Natural killer cell (primary cell): Measurements from ENCODE around the gene ORC1. TPM values are rescaled to one million over a fixed set of nuclear protein-coding genes. Genes with fewer than 3 reads are reported as not detected.
A peak's percentile ranks its signal among the peaks of the same experiment; 100 is the strongest.

Experiments
- ATAC-seq, 3 donors: fragments of 150-1000 bp in 2 of 3; fragments of 200-7000 bp in 1 of 3; cut with Tn5 transposase; 1 replicate in 1 of 3; 2 replicates in 2 of 3; pipeline ENCODE4 v1.10.0; 2021; ENCODE audit warnings: mild to moderate bottlenecking in 2 of 3, moderate library complexity in 2 of 3
- DNase-seq, 2 donors: peaks; one replicate each; pipeline versions ENCODE4 v3.0.0 to v3.0.0-alpha.2; 2013 to 2021; ENCODE audit warnings: mixed read lengths in 1 of 2
- H3K27ac ChIP-seq: one replicate; pipeline ENCODE4 v1.5.1; 2013; ENCODE audit warnings: mild to moderate bottlenecking, low read length
- H3K27me3 ChIP-seq: one replicate; pipeline ENCODE4 v1.6.1; 2013; ENCODE audit warnings: low read length; ENCODE audit not compliant: control insufficient read depth, insufficient read depth
- H3K36me3 ChIP-seq: one replicate; pipeline ENCODE4 v1.6.1; 2013; ENCODE audit warnings: low read length; ENCODE audit not compliant: control insufficient read depth, insufficient read depth
- H3K4me1 ChIP-seq: one replicate; pipeline ENCODE4 v1.6.1; 2013; ENCODE audit warnings: low read length; ENCODE audit not compliant: control insufficient read depth, insufficient read depth
- H3K4me3 ChIP-seq: one replicate; pipeline ENCODE4 v1.5.1; 2013; ENCODE audit warnings: low read length
- H3K9me3 ChIP-seq: one replicate; pipeline ENCODE4 v1.6.1; 2013; ENCODE audit warnings: low read length; ENCODE audit not compliant: control insufficient read depth, insufficient read depth
- H3K27ac Mint-ChIP-seq, 2 donors: one replicate each; pipeline ENCODE4 v1.8.0; 2022; ENCODE audit warnings: mild to moderate bottlenecking in 2 of 2, mixed read lengths in 2 of 2, moderate library complexity in 1 of 2
- H3K27me3 Mint-ChIP-seq, 2 donors: one replicate each; pipeline ENCODE4 v1.8.0; 2022; ENCODE audit warnings: low read depth in 2 of 2, mixed read lengths in 2 of 2
- H3K36me3 Mint-ChIP-seq: one replicate; pipeline ENCODE4 v1.8.0; 2022; ENCODE audit warnings: mixed read lengths
- H3K4me1 Mint-ChIP-seq, 2 donors: one replicate each; pipeline ENCODE4 v1.8.0; 2022; ENCODE audit warnings: mixed read lengths in 2 of 2
- H3K4me3 Mint-ChIP-seq: one replicate; pipeline ENCODE4 v1.8.0; 2022; ENCODE audit warnings: mild to moderate bottlenecking, moderate library complexity, mixed read lengths
- H3K9me3 Mint-ChIP-seq, 2 donors: one replicate each; pipeline ENCODE4 v1.8.0; 2022; ENCODE audit warnings: mixed read lengths in 2 of 2
- WGBS: methylation state at CpG from one replicate; pipeline ENCODE4 v1.1.7; 2013; ENCODE audit warnings: missing lambda C conversion rate; ENCODE audit not compliant: insufficient coverage; 5-methylcytosine and 5-hydroxymethylcytosine counted together
- intact Hi-C: fragments of 100-400 bp; cut with micrococcal nuclease; formaldehyde crosslinking; loops from one replicate; pipeline ENCODE4 v1.14.2; 2022
- total RNA-seq, 4 donors: library from RNA; stranded (reverse); fragments of 120-200 nt in 1 of 4; gene quantifications; one replicate each; pipeline versions ENCODE4 v1.2.3 to v1.2.4, GENCODE V29; 2013 to 2022
- TF ChIP-seq, protein P1 (sequence below): fragments of 200-600 bp; IDR thresholded peaks from one replicate; pipeline ENCODE4 v1.8.0; 2022; ENCODE audit warnings: antibody characterized with exemption

The ORC1 gene
- total RNA-seq, 3 donors from 2014 or later (not counting 1 experiment from before 2014, with no cell fraction given), result 1.9 to 2.6 (median 2.1) TPM

DNA sequence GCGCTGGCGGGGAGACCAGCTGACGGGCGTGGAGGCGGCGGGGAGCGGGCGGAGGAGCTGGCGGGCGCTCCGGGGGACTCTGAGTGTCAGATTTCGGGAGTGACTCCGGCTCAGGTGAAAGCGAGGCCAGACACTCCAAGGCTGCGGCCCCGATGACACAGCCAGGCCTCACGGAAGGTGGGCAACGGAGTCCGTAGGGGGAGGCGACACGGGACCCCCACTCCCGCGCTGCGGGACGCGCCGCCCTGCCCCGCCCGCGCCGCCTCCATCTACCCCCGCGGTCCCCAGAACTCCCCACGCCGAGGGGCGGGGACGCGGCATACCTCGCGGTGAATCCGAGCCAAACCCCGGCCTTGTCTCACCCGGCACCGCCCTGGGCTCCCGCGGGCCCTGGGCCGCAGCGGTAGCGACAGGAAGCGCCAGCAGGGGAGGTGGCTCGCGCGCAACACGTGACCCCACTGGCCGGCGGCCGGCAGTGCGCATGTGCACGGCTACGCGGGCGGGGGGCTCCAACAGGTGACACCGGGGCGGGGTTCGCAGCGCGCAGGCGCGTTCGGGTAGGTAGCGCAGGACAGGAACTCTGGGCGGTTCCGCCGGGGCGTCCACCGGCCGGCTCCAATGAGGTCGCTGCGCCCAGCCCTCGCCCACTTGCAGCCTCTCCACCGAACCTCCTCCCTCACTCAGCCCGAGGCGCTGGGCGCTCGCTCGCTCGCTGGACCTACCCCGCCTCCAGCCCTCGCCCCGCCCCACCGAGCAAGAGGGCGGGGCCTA is 38.3 kb downstream of the ORC1 start, which contains the start of gene CC2D1B:
CC2D1B (minus strand) TSS at position 460 of the 771 bp plus-strand sequence. CDS start 1,585 bp downstream, outside the sequence.
- Mint-ChIP-seq H3K27me3 (peaks cover 0 to 4% of the 10 kb centered on the region in 2 donors), H3K9me3 (no peaks in the 10 kb centered on the region), H3K36me3 (no peaks in the 10 kb centered on the region), H3K4me3 (peak within 1 kb of the TSS; percentile 90), H3K4me1 (peaks cover 15 to 39% of the 10 kb centered on the region in 2 donors), H3K27ac (peak within 1 kb of the TSS; percentile 95 to 99)
- no peaks in the 10 kb centered on the region for H3K9me3 ChIP-seq
- no peaks in the 10 kb centered on the region for H3K27me3 ChIP-seq
- DNase-seq, result peak; percentile 99 to 100
- H3K36me3 ChIP-seq, result peaks cover 23% of the 10 kb centered on the region
- peaks cover 30% of the 10 kb centered on the region for H3K4me1 ChIP-seq
- intact Hi-C loops, result loop anchor here (1.0 to 5.0 kb wide), 4 partner anchors 38 to 360 kb away; partner anchors contain the start of genes KTI12, ORC1, PRPF38A and ZYG11B
- TF ChIP-seq, protein P1, sequence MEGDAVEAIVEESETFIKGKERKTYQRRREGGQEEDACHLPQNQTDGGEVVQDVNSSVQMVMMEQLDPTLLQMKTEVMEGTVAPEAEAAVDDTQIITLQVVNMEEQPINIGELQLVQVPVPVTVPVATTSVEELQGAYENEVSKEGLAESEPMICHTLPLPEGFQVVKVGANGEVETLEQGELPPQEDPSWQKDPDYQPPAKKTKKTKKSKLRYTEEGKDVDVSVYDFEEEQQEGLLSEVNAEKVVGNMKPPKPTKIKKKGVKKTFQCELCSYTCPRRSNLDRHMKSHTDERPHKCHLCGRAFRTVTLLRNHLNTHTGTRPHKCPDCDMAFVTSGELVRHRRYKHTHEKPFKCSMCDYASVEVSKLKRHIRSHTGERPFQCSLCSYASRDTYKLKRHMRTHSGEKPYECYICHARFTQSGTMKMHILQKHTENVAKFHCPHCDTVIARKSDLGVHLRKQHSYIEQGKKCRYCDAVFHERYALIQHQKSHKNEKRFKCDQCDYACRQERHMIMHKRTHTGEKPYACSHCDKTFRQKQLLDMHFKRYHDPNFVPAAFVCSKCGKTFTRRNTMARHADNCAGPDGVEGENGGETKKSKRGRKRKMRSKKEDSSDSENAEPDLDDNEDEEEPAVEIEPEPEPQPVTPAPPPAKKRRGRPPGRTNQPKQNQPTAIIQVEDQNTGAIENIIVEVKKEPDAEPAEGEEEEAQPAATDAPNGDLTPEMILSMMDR, result no peak
- peak within 1 kb of the TSS; percentile 75 for H3K4me3 ChIP-seq
- WGBS, result under 1% methylated on average over 92 of the region's 92 CpGs
- peak within 1 kb of the TSS; percentile 92 for H3K27ac ChIP-seq
- peak; percentile 86 to 96 (median 91) for ATAC-seq

DNA sequence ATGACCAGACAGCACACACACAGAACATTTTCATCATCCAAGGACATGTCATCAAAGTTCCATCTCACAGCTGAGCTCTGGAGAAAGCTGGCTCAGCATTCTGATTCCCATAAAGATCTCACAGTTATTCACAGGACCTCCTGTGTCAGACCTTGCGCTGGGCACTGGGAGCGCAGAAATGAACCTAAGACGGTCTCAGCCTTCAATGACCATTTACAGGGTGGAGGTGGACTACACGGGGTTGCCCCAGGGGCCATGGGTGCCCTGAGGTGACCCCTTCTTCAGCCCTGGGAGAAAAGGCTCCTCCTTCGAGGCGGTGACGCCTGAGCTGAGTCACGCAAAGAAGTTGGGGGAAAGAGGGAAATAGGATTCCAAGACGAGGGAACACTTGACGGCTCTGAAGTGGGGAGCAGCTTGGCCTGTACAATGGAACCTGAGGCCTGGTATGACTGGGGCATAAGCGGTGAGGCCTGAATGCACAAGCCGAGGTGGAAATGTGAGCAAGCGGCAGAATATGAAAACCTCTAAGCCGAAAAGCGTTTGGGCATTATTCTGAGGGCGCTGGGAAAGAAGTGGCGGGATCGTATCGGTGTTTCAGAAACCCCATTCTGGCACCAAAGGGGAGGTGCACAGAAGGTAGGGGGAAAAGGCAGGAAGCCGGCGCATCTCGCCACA is 39.0 kb downstream of the ORC1 start:
- H3K27me3 Mint-ChIP-seq, result peaks cover 0 to 4% of the 10 kb centered on the region in 2 donors
- TF ChIP-seq, protein P1, result no peak
- H3K9me3 Mint-ChIP-seq, result no peaks in the 10 kb centered on the region
- Histone ChIP-seq H3K27ac (peak overlapping the region; percentile 92), H3K36me3 (peaks cover 31% of the 10 kb centered on the region), H3K27me3 (no peaks in the 10 kb centered on the region), H3K9me3 (no peaks in the 10 kb centered on the region), H3K4me3 (peak overlapping the region; percentile 75), H3K4me1 (peaks cover 30% of the 10 kb centered on the region)
- intact Hi-C loops, result loop anchor here (5.0 kb wide), 1 partner anchor 333 kb away; the partner anchor contains the start of gene KTI12
- ATAC-seq (no peak), DNase-seq (peak in 1 of 2 donors; percentile 43)
- no peaks in the 10 kb centered on the region for H3K36me3 Mint-ChIP-seq
- H3K4me3 Mint-ChIP-seq, result peak overlapping the region; percentile 90
- peak overlapping the region; percentile 95 to 99 for H3K27ac Mint-ChIP-seq
- 10% methylated on average over 22 of the region's 22 CpGs for WGBS
- H3K4me1 Mint-ChIP-seq, result peaks cover 15 to 39% of the 10 kb centered on the region in 2 donors

DNA sequence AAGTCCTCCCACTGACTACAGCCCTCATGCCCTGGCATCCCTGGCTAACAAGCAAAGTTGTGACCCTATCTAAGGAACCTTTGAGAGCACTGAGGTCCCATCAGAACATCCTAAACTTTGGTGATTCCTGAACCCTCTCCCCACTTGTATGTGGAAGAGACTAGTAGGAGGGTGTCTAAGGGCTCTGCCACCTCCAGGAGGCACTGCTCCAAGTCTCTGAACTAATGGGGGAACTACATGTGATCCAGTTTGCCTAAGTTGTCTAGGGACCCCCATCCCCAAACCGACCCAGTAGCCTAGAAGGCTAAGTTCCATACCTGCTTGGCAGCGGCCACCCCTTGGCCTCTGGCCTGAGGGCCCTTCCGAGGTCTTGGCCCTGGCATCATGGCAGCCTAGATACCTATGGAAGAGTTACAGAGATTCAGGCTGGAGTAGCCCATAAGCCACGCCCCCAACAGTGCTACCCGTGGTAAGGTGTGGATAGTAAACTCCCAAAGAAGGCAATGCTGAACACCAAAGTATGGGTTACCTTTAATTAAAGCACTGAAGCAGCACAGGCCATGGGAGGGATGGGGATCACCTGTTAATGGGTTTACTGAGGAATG is 39.9 kb downstream of the ORC1 start:
- Mint-ChIP-seq H3K27ac (peak overlapping the region; percentile 95 to 99), H3K9me3 (no peaks in the 10 kb centered on the region), H3K27me3 (peaks cover 0 to 4% of the 10 kb centered on the region in 2 donors), H3K4me1 (peaks cover 15 to 39% of the 10 kb centered on the region in 2 donors), H3K4me3 (peak overlapping the region; percentile 68), H3K36me3 (no peaks in the 10 kb centered on the region)
- TF ChIP-seq, protein P1, result no peak
- intact Hi-C loops, result no loop called here
- no peaks in the 10 kb centered on the region for H3K27me3 ChIP-seq
- ATAC-seq, result no peak
- H3K27ac ChIP-seq, result no peak overlapping the region
- WGBS, result 86% methylated on average over 5 of the region's 5 CpGs
- peaks cover 39% of the 10 kb centered on the region for H3K36me3 ChIP-seq
- no peaks in the 10 kb centered on the region for H3K9me3 ChIP-seq
- DNase-seq, result peak in 1 of 2 donors; percentile 31
- H3K4me3 ChIP-seq, result no peak overlapping the region
- H3K4me1 ChIP-seq, result peaks cover 30% of the 10 kb centered on the region
